HCT116 (cell line): ENCODE results near the gene CBL. TPM values are rescaled to one million over a fixed set of nuclear protein-coding genes. Genes with fewer than 3 reads are reported as not detected.

Source experiments
- ATAC-seq: fragments of 200-7000 bp; cut with Tn5 transposase; 2 replicates; pipeline ENCODE4 v1.9.1; 2020; ENCODE audit warnings: mild to moderate bottlenecking, moderate library complexity
- BruUV-seq: library from RNA; stranded (reverse); fragments of 400-500 nt; replicated peaks from 2 replicates; lab custom pipeline; 2021; lab: Mats Ljungman, UMichigan
- CTCF ChIA-PET: fragments of 300-600 bp; sonication (Branson Sonifier 250); formaldehyde crosslinking; loops from one replicate; lab custom pipeline; 2021; ENCODE audit warnings: antibody characterized with exemption; lab: Charles Lee
- POLR2A ChIA-PET: fragments of 300-600, 350-600 bp; sonication (Branson Sonifier 250); formaldehyde crosslinking; loops from one replicate; lab custom pipeline; 2021; ENCODE audit warnings: antibody characterized with exemption; lab: Charles Lee
- RAD21 ChIA-PET, 2 experiments: fragments of 300-600 bp; sonication (Branson Sonifier 250); formaldehyde crosslinking; loops; one replicate each; lab custom pipeline; 2023; ENCODE audit warnings: low total read pairs in 2 of 2; ENCODE audit not compliant: uncharacterized antibody in 2 of 2, unreplicated experiment in 2 of 2, low non-redundant PET in 1 of 2; lab: Charles Lee
- DNase-seq: peaks from one replicate; pipeline ENCODE4 v3.0.0-alpha.2; 2010; ENCODE audit warnings: low read depth, low spot score
- H2AFZ ChIP-seq: fragments of 200-600 bp; shearing (Covaris generic), sonication (generic); 2 replicates; pipeline ENCODE4 v1.6.1; 2017; ENCODE audit warnings: low read depth, mixed run types, mixed read lengths, antibody characterized with exemption, low read length; ENCODE audit not compliant: poor library complexity, severe bottlenecking
- H3K27ac ChIP-seq: 2 replicates; pipeline ENCODE4 v1.5.1; 2012; ENCODE audit warnings: low read depth, low read length
- H3K27me3 ChIP-seq: fragments of 200-600 bp; sonication (generic); 2 replicates; pipeline ENCODE4 v1.6.1; 2016; ENCODE audit warnings: mixed run types, low read length, mixed read lengths; ENCODE audit not compliant: insufficient read depth
- H3K36me3 ChIP-seq, 2 experiments: fragments of 200-500 bp in 1 of 2; fragments of 200-600 bp in 1 of 2; sonication (Bioruptor generic) in 1 of 2; sonication (generic) in 1 of 2; 2 replicates each; pipeline versions ENCODE4 v1.5.1 to v1.6.1; 2014 to 2016; ENCODE audit warnings: low read length in 2 of 2, inconsistent platforms in 1 of 2, mixed read lengths in 1 of 2, mixed run types in 1 of 2; ENCODE audit not compliant: insufficient read depth in 2 of 2, control insufficient read depth in 1 of 2
- H3K4me1 ChIP-seq, 2 experiments: fragments of 200-600 bp in 1 of 2; sonication (generic) in 1 of 2; 2 replicates each; pipeline versions ENCODE4 v1.5.1 to v1.6.1; 2012 to 2017; ENCODE audit warnings: low read length in 2 of 2, inconsistent platforms in 1 of 2, mild to moderate bottlenecking in 1 of 2, mixed read lengths in 1 of 2, mixed run types in 1 of 2, moderate library complexity in 1 of 2; ENCODE audit not compliant: insufficient read depth in 2 of 2, control insufficient read depth in 1 of 2
- H3K4me2 ChIP-seq: fragments of 200-600 bp; sonication (generic); 2 replicates; pipeline ENCODE4 v1.6.1; 2017; ENCODE audit warnings: mixed run types, low read length, mixed read lengths
- H3K4me3 ChIP-seq, 2 experiments: fragments of 200-600 bp in 1 of 2; sonication (generic) in 1 of 2; replicated peaks in 1 of 2; 2 replicates each; pipeline ENCODE4 v1.5.1; 2011 to 2016; ENCODE audit warnings: low read length in 2 of 2, control low read depth in 1 of 2, low read depth in 1 of 2, mild to moderate bottlenecking in 1 of 2, mixed read lengths in 1 of 2, mixed run types in 1 of 2
- H3K79me2 ChIP-seq: fragments of 200-600 bp; sonication (generic); 2 replicates; pipeline ENCODE4 v1.6.1; 2017; ENCODE audit warnings: mild to moderate bottlenecking, mixed run types, low read length, moderate library complexity, mixed read lengths; ENCODE audit not compliant: insufficient read depth
- H3K9ac ChIP-seq: fragments of 200-600 bp; sonication (generic); 2 replicates; pipeline ENCODE4 v1.6.1; 2016; ENCODE audit warnings: low read length, mixed read lengths
- H3K9me2 ChIP-seq: fragments of 200-600 bp; sonication (generic), shearing (Covaris generic); 2 replicates; pipeline ENCODE4 v1.6.1; 2017; ENCODE audit warnings: mixed run types, mild to moderate bottlenecking, moderate library complexity; ENCODE audit not compliant: insufficient read depth
- H3K9me3 ChIP-seq, 2 experiments: fragments of 200-500 bp in 1 of 2; fragments of 200-600 bp in 1 of 2; sonication (Bioruptor generic) in 1 of 2; sonication (generic) in 1 of 2; 2 replicates each; pipeline ENCODE4 v1.6.1; 2014 to 2017; ENCODE audit warnings: low read length in 2 of 2, mixed read lengths in 2 of 2, inconsistent platforms in 1 of 2, low read depth in 1 of 2, mild to moderate bottlenecking in 1 of 2, mixed run types in 1 of 2, moderate library complexity in 1 of 2; ENCODE audit not compliant: control insufficient read depth in 1 of 2, insufficient read depth in 1 of 2
- H4K20me1 ChIP-seq: fragments of 200-600 bp; sonication (generic), shearing (Covaris generic); 2 replicates; pipeline ENCODE4 v1.6.1; 2017; ENCODE audit warnings: mixed run types, mild to moderate bottlenecking, moderate library complexity; ENCODE audit not compliant: insufficient read depth
- CBX3 ChIP-seq: IDR thresholded peaks from 2 replicates; pipeline ENCODE4 v1.6.1; 2012; ENCODE audit warnings: low read depth
- CEBPB ChIP-seq: IDR thresholded peaks from 2 replicates; pipeline ENCODE4 v1.6.1; 2012; ENCODE audit warnings: low read depth
- ELF1 ChIP-seq: IDR thresholded peaks from 2 replicates; pipeline ENCODE4 v1.6.1; 2012; ENCODE audit warnings: low read depth, borderline replicate concordance
- FOSL1 ChIP-seq: IDR thresholded peaks from 2 replicates; pipeline ENCODE4 v1.6.1; 2012; ENCODE audit warnings: low read depth
- POLR2AphosphoS5 ChIP-seq: IDR thresholded peaks from 2 replicates; pipeline ENCODE4 v1.6.1; 2011; ENCODE audit warnings: mild to moderate bottlenecking, low read depth, low read length, moderate library complexity
- SIN3A ChIP-seq: IDR thresholded peaks from 2 replicates; pipeline ENCODE4 v1.6.1; 2012; ENCODE audit warnings: low read depth
- SP1 ChIP-seq: IDR thresholded peaks from 2 replicates; pipeline ENCODE4 v1.6.1; 2012; ENCODE audit warnings: low read depth
- ZNF274 ChIP-seq: fragments of 200-500 bp; sonication (Bioruptor generic); IDR thresholded peaks from 2 replicates; pipeline ENCODE4 v1.6.1; 2014; ENCODE audit warnings: mild to moderate bottlenecking, low read depth, low read length, inconsistent platforms
- intact Hi-C: fragments of 100-400 bp; cut with micrococcal nuclease; formaldehyde crosslinking; loops from 2 replicates; pipeline ENCODE4 v1.10.0; 2022
- total RNA-seq: library from RNA; stranded (reverse); gene quantifications from one replicate; pipeline ENCODE4 v1.2.1, GENCODE V29; 2021; ENCODE audit not compliant: unreplicated experiment
- TF ChIP-seq, protein P1 (sequence below): IDR thresholded peaks from 2 replicates; pipeline ENCODE4 v1.6.1; 2012
- TF ChIP-seq, protein P2 (sequence below): IDR thresholded peaks from 2 replicates; pipeline ENCODE4 v1.6.1; 2012; ENCODE audit warnings: low read depth
- TF ChIP-seq, protein P3 (sequence below): IDR thresholded peaks from 2 replicates; pipeline ENCODE4 v1.6.1; 2011; ENCODE audit warnings: mild to moderate bottlenecking, low read length, moderate library complexity; ENCODE audit not compliant: insufficient replicate concordance; ENCODE audit errors: extremely low read depth

CBL gene
- total RNA-seq, 1 experiment from 2014 or later = 31.1 TPM

DNA sequence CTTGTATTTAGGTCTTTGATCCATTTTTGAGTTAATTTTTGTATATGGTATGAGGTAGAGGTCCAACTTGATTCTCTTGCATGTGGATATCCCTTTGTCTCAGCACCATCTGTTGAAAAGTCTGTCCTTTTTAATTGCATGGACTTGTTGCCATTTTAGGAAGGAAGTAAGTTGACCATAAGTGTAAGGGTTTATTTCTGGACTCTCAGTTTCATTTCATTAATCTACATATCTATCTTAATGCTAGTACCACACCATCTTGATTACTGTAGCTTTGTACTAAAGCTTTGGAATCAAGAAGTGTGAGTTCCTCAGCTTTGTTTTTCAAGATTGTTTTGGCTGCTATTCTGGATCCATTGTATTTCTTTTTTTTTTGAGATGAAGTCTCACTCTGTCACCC is 31.4 kb downstream of the CBL start:
- ChIA-PET RAD21 (no interaction called here), POLR2A (no interaction called here), CTCF (no interaction called here)
- BruUV-seq = no TSS peak
- Histone ChIP-seq H2AFZ (no peak overlapping the region), H4K20me1 (no peaks in the 10 kb centered on the region), H3K4me2 (no peak overlapping the region), H3K9me3 (no peaks in the 10 kb centered on the region), H3K9me2 (no peaks in the 10 kb centered on the region), H3K4me1 (no peaks in the 10 kb centered on the region), H3K4me3 (no peak overlapping the region), H3K9ac (no peak overlapping the region), H3K79me2 (peaks cover 26% of the 10 kb centered on the region), H3K27me3 (no peaks in the 10 kb centered on the region), H3K27ac (no peak overlapping the region), H3K36me3 (peaks cover 0 to 2% of the 10 kb centered on the region in 2 experiments; a peak in 1 of 4 replicates)
- intact Hi-C loops = no loop called here
- no peak for ATAC-seq
- TF ChIP-seq CBX3 (no peak), FOSL1 (no peak), SIN3A (no peak), ZNF274 (no peak)
- no peak for DNase-seq

DNA sequence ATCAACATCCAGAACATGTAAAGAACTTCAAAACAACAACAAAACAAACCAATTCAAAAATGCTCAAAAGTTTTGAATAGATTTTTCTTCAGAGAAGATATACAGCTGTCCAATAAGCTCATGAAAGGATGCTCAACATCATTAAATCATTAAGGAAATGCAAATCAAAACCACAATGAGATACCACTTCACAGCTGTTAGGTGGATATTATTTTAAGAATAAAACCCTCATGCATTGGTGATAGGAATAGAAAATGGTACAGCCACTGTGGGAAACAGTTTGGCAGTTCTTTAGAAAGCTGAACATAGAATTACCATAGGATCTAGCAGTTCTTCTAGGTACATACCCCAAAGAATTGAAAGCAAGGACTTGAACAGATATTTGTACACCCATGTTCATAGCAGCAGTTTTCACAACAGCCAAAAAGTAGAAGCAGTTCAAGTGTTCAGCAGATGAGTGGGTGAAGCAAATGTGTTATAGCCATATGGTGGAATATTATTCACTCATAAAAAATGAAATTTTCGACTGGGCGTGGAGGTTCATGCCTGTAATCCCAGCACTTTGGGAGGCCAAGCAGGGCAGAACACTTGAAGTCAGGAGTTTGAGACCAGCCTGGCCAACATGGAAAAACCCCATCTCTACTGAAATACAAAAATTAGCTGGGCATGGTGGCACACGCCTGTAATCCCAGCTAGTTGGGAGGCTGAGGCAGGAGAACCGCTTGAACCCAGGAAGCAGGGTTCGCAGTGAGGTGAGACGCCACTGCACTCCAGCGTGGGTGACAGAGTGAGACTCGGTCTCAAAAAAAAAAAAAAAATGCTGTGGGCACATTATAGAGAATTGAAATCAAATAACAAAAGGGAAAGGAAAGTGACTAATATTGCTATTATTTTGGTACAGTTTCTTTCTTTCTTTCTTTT is 42.9 kb downstream of the CBL start:
- Histone ChIP-seq H3K4me3 (no peak overlapping the region), H3K9me2 (no peaks in the 10 kb centered on the region), H3K4me1 (no peaks in the 10 kb centered on the region), H4K20me1 (no peaks in the 10 kb centered on the region), H3K9me3 (no peaks in the 10 kb centered on the region), H2AFZ (no peak overlapping the region), H3K27ac (no peak overlapping the region), H3K4me2 (no peak overlapping the region), H3K79me2 (no peaks in the 10 kb centered on the region; the same call in 1 of the 2 replicates), H3K27me3 (no peaks in the 10 kb centered on the region), H3K36me3 (no peaks in the 10 kb centered on the region), H3K9ac (no peak overlapping the region)
- ATAC-seq (no peak), DNase-seq (no peak)
- intact Hi-C loops = no loop called here
- ChIA-PET POLR2A (no interaction called here), RAD21 (no interaction called here), CTCF (no interaction called here)
- BruUV-seq = no TSS peak
- TF ChIP-seq ELF1 (no peak), CEBPB (no peak), SP1 (no peak), POLR2AphosphoS5 (no peak)
- TF ChIP-seq, protein P1, sequence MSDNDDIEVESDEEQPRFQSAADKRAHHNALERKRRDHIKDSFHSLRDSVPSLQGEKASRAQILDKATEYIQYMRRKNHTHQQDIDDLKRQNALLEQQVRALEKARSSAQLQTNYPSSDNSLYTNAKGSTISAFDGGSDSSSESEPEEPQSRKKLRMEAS = no peak
- TF ChIP-seq, protein P2, sequence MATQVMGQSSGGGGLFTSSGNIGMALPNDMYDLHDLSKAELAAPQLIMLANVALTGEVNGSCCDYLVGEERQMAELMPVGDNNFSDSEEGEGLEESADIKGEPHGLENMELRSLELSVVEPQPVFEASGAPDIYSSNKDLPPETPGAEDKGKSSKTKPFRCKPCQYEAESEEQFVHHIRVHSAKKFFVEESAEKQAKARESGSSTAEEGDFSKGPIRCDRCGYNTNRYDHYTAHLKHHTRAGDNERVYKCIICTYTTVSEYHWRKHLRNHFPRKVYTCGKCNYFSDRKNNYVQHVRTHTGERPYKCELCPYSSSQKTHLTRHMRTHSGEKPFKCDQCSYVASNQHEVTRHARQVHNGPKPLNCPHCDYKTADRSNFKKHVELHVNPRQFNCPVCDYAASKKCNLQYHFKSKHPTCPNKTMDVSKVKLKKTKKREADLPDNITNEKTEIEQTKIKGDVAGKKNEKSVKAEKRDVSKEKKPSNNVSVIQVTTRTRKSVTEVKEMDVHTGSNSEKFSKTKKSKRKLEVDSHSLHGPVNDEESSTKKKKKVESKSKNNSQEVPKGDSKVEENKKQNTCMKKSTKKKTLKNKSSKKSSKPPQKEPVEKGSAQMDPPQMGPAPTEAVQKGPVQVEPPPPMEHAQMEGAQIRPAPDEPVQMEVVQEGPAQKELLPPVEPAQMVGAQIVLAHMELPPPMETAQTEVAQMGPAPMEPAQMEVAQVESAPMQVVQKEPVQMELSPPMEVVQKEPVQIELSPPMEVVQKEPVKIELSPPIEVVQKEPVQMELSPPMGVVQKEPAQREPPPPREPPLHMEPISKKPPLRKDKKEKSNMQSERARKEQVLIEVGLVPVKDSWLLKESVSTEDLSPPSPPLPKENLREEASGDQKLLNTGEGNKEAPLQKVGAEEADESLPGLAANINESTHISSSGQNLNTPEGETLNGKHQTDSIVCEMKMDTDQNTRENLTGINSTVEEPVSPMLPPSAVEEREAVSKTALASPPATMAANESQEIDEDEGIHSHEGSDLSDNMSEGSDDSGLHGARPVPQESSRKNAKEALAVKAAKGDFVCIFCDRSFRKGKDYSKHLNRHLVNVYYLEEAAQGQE = no peak
- TF ChIP-seq, protein P3, sequence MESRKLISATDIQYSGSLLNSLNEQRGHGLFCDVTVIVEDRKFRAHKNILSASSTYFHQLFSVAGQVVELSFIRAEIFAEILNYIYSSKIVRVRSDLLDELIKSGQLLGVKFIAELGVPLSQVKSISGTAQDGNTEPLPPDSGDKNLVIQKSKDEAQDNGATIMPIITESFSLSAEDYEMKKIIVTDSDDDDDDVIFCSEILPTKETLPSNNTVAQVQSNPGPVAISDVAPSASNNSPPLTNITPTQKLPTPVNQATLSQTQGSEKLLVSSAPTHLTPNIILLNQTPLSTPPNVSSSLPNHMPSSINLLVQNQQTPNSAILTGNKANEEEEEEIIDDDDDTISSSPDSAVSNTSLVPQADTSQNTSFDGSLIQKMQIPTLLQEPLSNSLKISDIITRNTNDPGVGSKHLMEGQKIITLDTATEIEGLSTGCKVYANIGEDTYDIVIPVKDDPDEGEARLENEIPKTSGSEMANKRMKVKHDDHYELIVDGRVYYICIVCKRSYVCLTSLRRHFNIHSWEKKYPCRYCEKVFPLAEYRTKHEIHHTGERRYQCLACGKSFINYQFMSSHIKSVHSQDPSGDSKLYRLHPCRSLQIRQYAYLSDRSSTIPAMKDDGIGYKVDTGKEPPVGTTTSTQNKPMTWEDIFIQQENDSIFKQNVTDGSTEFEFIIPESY = no peak
